Skin epidermis (tissue), 12 donors: ENCODE data around the gene MLLT3.

ENCODE experiments used
- H3K27ac ChIP-seq, 21 experiments: fragments of 200-600 bp; sonication (generic) in 11 of 21; one replicate each; pipeline ENCODE4 v1.5.0; 2020; ENCODE audit warnings: mild to moderate bottlenecking in 3 of 21, inconsistent platforms in 2 of 21, moderate library complexity in 2 of 21
- H3K4me3 ChIP-seq, 7 experiments: fragments of 200-600 bp; sonication (generic) in 2 of 7; one replicate each; pipeline ENCODE4 v1.5.0; 2020; ENCODE audit warnings: inconsistent platforms in 2 of 7, mild to moderate bottlenecking in 2 of 7, moderate library complexity in 1 of 7

Gene MLLT3

DNA sequence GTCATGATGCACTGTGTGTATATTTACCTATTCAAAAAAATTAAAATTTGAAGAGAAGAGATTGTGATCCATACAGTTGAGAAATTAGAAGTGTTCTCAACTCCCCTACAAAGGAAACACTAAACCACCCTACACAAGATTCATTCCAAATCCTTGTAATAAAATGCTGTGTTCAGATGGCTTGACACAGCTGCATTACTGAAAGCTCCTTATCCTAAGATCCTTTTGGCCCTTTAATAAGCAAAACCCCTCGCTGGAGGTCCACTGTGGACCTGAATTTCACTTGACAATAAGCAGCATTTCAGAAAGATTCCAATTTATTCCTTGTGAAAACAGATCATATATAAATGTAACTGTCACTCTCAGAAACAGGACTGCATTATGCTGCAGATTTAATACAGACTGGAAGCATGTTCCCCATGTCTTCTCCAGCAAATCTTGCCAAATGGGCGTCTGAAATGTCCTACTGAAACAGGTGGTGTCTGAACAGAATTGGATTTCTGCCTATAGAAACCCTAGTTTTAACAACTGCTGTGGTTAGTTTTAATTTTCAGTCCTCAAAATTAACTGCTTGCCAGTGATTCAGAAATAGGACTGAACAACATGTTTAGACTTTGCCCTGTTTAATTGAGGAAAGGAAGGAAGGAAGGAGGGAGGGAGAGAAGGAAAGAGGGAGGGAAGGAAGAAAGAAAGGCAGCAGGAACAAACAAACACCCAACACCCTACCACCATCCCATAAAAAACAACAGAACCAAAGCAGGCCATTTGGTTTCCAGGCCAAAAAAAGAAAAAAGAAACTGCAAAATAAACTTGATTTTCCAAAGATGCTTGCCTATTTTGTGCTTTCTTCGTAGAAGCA lies 179.6 kb downstream of the MLLT3 start:
- H3K4me3 ChIP-seq, result no peak overlapping the region
- H3K27ac ChIP-seq, result no peak overlapping the region

DNA sequence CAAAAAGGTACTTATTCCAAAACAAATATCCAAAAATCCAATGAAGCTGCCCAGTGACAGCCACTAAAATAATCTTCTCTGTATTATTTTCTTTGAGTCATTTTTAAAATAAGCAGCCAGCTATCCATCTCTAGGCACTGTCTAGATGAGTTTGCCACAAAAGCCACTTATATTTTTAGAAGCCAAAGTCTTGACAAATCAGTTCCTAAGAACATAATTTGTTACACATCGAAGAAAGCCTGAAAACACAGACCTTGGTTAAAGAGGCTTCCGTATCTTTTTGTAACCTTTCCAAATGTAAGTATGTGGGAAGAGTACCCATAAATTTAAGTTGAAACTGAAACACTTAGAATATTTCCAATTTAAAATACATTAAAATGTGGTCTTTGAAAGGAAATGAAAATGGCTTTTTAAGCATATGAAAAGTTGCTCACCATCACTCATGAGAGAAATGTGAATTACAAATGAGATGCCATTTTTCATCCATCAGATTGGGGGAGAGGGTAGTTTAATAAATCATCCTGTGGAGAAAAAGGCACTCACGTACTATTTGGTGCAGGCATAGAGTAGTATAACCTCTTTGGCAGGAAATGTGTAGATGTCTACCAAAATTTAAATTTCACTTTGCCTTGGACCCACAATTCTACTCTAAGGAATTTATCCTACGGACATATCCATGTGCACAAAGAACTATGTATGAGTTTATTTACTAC lies 180.4 kb downstream of the MLLT3 start:
- Histone ChIP-seq H3K4me3 (no peak overlapping the region), H3K27ac (no peak overlapping the region)

DNA sequence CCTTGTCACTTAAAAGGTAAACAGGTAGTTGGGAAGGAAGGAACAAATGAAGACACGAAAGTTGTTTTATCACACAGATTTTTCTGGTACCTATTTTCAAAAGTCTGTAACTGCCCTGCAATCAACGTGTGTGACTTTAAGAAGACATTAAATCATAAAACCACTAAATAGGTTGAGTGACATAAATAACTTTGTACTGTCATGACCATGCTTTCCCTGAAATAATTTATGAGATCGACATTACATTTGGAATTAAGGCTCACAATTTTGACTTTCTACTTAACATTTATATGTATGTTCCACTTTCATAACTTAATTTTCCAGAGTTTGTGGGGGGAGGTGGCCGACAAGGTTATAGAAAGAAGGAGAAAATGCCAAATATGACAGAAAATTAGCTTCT lies 181.1 kb downstream of the MLLT3 start:
- H3K27ac ChIP-seq, result no peak overlapping the region
- no peak overlapping the region for H3K4me3 ChIP-seq

DNA sequence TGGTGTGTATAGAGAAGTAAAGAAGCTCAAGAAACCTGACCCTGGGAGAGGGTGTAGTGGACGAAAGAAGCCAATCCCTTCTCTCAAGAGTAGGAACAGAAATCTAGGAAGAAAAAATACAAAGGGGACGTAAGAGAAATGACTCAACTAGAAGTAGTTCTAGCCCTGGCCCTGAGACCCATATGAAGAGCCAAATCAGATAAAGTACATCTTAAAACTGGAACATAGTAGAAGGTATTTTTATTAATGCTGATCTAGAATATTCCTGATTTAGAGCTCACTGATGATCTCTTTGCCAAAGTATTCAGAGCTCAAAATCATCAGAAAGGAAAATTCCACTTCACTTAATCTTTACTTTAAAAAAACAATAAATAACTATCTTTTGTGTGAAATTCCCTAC lies 184.8 kb downstream of the MLLT3 start:
- Histone ChIP-seq H3K27ac (no peak overlapping the region), H3K4me3 (no peak overlapping the region)

DNA sequence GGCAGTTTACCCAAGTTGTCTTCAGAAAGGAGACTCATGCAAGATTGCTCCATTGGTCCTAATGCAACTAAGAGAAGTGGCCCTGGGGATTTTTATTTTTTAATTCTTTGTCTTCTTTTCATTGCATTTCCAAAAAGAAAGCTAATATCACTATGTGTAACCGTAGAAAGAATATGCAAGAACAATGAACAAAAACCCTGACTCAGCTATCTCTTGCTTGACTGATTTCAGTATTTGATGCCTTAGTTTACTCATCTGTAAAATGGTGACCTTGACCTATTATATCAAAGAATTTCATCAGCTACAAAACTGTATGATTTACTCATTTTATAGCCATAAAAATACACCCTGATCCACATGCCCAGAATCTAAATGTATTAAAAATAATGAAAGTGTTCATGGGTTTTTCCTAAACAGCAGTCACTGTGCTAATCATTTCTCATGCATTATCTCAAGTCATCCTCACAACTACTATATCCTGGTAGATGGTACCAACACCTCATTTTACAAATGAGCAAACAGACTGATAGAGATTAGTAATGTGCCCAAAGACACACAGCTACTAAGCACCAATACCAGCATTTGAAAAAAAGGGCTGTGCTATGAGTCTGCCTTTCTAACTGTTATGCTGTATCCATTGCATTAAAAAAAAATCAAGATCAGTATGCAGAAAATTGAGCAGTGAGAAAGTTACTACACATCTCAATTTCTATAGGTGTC lies 185.7 kb downstream of the MLLT3 start:
- no peak overlapping the region for H3K4me3 ChIP-seq
- H3K27ac ChIP-seq, result no peak overlapping the region

DNA sequence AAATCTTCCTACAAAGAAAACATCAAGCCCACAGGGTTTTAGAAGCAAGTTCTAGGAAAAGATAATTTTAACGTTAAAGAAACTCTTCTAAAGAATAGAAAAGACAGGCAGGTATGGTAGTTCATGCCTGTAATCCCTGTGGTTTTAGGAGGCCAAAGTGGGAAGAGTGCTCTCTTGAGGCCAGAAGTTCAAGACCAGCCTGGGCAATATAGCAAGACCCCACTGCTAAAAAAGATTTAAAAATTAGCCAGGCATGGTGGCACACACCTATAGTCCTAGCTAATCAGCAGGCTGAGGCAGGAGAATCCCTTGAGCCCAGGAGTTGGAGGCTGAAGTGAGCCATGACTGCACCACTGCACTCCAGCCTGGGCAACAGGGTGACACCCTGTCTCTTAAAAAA lies 193.3 kb downstream of the MLLT3 start:
- no peak overlapping the region for H3K4me3 ChIP-seq
- H3K27ac ChIP-seq, result no peak overlapping the region

DNA sequence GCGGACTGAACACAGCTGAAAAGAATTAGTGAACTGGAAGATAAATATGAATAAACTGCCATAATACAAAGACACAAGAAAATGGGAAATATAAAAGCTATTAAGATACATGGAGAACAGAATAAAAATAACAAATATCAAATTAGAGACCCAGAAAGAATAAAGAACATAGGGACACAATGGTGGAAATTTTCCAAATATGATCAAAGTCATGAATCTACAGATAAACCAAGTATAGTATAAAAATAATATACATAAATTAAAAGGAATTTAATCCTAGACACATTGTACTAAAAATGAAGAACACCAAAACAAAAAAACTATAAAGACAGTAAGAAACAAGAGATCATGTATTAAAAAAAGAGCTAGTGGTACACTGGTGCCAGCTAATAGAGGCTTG lies 194.9 kb downstream of the MLLT3 start:
- Histone ChIP-seq H3K4me3 (no peak overlapping the region), H3K27ac (no peak overlapping the region)

DNA sequence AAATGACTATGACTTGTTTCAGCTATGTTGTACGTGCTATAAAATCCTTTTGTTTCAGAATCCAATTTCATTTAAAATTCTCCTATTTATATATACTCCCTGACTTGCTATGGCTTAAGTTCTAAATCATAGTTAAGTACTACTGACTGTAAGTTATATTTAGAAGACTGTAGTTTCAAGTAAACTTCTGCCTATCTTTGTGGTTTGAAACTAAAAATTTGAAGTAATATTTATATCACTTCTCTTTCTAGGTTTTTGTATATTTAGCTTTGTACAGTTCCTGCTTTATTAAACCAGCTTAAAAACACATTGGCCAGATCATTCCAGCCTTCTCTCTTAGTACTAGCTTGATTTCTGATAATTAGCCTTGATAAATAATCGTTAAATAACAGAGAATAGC lies 196.3 kb downstream of the MLLT3 start:
- no peak overlapping the region for H3K27ac ChIP-seq
- no peak overlapping the region for H3K4me3 ChIP-seq

DNA sequence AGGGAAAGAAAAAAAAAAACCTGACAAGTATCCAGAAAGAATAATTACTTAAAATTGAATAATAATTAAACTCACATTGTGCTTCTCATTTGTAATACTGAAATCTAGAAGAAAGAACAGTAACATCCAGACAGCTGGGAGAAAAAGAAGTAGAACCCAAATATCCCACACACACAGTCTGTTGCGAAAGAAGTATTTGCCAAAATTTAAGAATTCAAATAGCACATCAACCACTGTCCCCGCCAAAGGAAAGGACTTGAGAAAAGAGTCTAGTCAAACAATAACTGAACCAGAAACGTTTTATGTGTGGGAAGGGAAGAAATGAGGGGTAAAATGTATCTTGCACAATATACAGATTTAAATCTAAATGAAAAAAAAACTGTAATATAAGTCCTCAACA lies 202.8 kb downstream of the MLLT3 start:
- H3K27ac ChIP-seq, result no peak overlapping the region

DNA sequence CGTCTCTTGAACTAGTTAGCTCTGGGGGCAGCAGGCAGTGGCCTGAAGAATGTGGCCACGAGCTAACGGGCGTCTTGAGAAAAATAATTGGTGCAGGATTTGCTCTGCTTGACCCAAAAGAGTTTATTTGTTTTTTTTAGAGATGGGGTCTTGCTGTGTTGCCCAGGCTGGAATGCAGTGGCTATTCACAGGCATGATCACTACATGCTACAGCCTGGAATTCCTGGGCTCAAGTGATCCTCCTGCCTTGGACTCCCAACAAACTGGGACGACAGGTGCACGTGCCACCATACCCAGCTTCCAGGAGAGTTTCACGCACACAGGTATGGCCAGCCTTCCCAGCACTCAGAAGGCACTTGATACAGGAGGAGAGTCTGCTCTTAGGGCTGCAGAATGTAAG lies 203.8 kb downstream of the MLLT3 start:
- no peak overlapping the region for H3K4me3 ChIP-seq
- no peak overlapping the region for H3K27ac ChIP-seq

More for the DNA sequence above, 202.8 kb downstream of the MLLT3 start:
- H3K4me3 ChIP-seq, result no peak overlapping the region

DNA sequence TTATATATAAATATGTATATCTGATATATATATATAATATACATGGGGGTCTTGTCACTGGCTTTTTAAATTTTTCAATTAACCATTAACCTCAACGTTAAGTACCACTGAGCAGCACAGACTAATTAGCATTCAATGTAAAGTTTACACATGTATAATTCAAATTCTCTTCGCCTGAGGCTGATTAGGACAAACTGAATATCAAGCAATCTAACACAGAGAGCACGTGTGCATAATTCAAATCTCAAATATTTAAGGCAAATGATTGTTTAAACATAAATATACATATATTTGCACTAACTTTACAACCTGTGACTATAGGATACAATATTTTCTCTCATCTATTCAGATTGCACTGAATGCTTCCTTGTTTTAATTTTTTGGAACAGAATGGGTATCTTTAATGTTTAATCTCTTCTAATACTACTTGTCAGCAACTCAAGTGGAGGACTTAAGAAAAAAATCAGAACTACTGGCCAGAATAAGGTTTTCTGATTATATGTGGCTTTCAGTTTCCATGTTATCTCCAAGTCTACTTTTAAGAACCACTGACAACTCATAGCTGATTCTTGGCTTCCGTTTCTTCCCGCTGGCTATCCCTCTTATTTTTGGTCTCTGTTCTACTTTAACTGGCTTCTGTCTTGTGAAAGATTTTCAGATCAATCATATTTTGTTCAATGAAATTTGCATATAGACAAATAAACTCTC lies 204.8 kb downstream of the MLLT3 start:
- Histone ChIP-seq H3K4me3 (no peak overlapping the region), H3K27ac (no peak overlapping the region)

DNA sequence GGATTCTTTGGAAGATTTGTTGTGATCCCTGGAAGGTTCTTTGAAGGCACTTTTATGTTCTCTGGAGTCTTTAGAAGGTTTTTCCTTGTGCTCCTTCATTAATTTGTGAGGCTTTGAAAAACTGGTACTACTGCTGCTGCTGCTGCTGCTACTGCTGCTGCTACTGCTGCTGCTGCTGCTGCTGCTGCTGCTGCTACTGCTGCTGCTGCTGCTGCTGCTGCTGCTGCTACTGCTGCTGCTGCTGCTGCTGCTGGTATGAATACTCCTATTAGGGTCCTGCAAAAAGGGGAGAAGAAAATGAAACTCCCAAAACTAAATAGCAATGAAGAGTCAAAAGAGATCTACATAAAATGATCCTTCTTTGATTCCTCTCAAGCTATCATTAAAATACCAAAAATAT lies 208.1 kb downstream of the MLLT3 start:
- no peak overlapping the region for H3K27ac ChIP-seq
- no peak overlapping the region for H3K4me3 ChIP-seq

DNA sequence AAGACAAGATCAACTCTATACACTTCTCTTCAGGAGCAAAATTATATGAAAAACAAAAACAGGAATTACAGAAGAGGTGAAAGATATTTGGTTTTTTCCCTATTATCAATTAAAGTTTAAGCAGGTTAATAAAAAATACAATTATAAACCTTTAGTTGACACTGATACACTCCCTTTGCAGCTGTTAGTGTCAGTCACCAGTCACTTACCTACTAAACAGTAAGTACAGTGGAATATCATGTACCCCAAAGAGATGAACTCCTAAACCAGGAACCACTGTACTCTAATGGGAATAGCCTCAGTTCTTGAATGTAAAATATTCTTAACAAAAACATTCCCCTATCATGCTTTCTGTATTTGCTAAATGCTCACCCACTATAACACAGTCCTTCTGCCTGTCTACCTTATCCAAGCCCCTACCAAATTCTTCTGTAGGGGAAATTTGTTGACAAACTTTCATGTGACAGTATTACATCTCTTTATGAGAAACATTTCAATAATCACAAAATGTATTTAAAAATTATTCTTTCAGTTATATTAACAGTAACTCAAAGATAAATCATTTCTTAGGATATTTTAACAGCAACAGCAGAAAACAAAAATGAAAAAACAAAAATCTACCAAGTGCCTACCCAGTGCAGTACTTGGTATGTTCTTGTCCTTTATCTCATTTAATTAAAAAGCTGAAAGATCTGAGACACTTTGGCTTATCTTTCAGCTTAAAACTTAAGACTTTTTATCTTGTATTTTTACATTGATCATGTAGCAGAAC lies 212.8 kb downstream of the MLLT3 start:
- no peak overlapping the region for H3K27ac ChIP-seq
- no peak overlapping the region for H3K4me3 ChIP-seq

DNA sequence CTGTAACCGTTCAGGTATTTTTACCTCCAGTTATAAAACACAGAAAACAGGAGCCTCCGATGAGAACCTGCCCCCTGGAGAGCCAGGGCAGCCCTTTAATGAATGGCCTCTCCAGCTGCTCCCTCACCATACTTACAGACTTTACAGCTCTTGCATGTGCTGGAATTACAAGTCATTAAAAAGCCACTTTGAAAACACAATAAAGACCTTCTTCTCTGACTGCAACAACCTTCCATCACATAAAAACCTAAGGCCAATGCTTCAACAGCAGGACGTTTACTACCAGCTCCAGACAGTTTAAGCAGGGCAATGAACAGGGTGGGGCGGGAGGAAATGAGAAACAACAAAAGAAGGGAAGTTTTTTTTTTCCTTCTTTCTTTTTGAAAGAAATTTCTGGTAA lies 213.8 kb downstream of the MLLT3 start:
- H3K27ac ChIP-seq, result no peak overlapping the region
- H3K4me3 ChIP-seq, result no peak overlapping the region

DNA sequence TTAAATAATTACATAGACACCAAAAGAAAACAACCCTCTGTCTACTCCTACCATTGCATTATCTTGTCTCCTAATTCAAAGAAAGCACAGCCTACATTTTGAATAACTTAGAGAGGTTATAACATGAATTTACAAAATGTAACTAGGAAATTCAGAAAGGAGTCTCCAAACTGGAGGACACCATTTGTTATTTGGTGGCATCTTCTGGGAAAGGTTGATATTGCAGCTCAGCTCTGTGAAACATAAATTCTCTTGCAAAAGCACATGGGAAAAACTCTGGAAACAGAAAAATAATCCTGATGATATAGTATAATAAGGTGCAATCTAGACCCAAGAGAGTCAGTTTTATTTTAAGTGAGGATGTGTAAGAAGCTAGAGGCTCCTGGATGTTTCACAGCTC lies 215.3 kb downstream of the MLLT3 start:
- Histone ChIP-seq H3K4me3 (no peak overlapping the region), H3K27ac (no peak overlapping the region)

DNA sequence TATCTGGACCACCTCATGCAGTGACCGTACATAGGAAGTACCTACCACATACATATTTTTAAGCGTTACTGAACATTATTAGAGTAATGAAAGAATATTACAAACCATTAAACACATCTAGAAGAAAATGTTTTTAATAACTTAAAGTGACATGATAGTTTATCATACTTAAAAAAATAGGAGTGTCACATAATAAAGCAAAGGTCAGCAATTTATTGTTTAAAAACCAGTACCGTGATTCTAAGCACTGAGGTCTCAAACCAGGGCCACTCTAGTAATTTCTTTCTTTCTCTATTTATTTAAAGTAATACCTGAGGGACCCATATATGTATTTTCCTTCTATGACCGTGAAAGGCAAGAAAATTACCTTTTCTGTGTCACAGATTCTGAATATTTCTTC lies 216.0 kb downstream of the MLLT3 start:
- Histone ChIP-seq H3K27ac (no peak overlapping the region), H3K4me3 (no peak overlapping the region)

DNA sequence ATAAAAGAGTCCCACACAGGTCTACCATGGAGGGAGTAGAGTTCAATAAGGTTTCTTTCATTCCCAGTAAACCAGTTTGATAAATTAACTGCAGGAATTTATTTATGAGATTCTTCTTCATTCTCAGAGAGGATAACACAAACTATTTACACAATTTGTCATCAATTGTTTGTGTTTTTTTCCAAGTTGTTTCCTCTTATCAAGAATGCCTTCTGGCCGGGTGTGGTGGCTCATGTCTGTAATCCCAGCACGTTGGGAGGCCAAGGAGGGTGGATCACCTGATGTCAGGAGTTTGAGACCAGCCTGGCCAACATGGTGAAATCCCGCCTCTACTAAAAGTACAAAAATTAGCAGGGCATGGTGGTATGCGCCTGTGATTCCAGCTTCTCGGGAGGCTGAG lies 216.7 kb downstream of the MLLT3 start:
- no peak overlapping the region for H3K27ac ChIP-seq

DNA sequence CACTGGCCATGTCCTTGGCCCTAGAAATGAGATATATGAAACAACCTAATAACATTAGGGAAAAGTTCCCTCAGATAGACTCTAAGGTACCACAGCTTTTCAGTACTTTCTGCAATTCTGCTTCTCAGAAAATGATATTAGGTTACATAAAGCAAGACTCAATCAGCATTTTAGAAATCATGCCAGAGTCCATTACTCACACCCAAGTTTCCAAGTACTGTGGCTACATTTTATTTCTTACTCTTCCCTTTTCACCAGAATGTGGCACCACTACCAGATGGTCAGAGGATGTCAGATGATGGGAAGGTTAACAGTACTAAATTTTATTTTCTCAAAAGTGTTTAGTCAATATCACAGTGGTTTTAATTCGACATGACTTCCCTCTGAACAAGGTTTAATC lies 217.2 kb downstream of the MLLT3 start:
- H3K4me3 ChIP-seq, result no peak overlapping the region
- H3K27ac ChIP-seq, result no peak overlapping the region

More for the DNA sequence above, 216.7 kb downstream of the MLLT3 start:
- no peak overlapping the region for H3K4me3 ChIP-seq

DNA sequence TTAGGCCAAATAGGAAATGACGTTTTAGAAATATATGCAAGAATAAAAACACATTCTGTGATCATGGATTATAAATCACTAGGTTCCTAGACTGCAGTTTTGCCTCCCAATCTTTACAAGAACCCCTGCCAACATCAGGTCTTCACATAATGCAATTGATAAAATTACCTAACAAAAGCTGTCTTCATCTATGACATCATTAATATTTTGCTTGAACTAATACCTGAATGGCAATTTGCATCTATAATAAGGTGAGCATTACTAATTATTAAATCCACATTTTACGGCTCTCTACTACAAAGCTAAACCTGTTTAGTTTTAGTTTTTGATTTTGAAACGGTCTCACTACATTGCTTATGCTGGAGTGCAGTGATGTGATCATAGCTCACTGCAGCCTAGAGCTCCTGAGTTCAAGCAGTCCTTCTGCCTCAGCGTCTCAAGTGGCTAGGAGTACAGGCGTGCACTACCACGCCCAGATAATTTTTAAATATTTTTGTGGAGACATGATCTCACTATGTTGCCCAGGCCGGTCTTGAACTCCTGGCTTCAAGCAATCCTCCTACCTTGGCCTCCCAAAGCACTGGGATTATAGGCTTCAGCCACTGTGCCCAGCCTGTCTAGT lies 218.0 kb downstream of the MLLT3 start:
- no peak overlapping the region for H3K4me3 ChIP-seq
- H3K27ac ChIP-seq, result no peak overlapping the region
